ENCODE results near the gene RPL35.
"Not testable (repeated sequence)": the region's sequence is repeated elsewhere in the genome, so short reads cannot be mapped to it uniquely, and the experiment has no call there.

Gene RPL35

GRCh38 chr9:124853605-124854143, 8.1 kb downstream of the RPL35 start:
- H3K4me3 ChIP-seq (ENCODE audit: low read length): no peak overlapping the region
- no peak for TF ChIP-seq CTCF (IDR thresholded peaks at IDR 0.05; ENCODE audit: insufficient read depth, low read depth, low read length, missing control alignments)
- DNase-seq (ENCODE audit: low read depth): no peak

- TF ChIP-seq CTCF (IDR thresholded peaks at IDR 0.05; ENCODE audit: insufficient read depth, low read depth, low read length, missing control alignments): peak; percentile 68
- peak; percentile 66 for DNase-seq (ENCODE audit: low read depth)
- H3K4me3 ChIP-seq (ENCODE audit: low read length): peak within 1 kb of the TSS; percentile 39
Observed at GRCh38 chr9:124852829-124853531, 8.8 kb downstream of the RPL35 start, which contains the start of gene WDR38. TSS of gene WDR38 (plus strand) at chr9:124853460. CDS start at chr9:124853532, 72 bp downstream.

DNA sequence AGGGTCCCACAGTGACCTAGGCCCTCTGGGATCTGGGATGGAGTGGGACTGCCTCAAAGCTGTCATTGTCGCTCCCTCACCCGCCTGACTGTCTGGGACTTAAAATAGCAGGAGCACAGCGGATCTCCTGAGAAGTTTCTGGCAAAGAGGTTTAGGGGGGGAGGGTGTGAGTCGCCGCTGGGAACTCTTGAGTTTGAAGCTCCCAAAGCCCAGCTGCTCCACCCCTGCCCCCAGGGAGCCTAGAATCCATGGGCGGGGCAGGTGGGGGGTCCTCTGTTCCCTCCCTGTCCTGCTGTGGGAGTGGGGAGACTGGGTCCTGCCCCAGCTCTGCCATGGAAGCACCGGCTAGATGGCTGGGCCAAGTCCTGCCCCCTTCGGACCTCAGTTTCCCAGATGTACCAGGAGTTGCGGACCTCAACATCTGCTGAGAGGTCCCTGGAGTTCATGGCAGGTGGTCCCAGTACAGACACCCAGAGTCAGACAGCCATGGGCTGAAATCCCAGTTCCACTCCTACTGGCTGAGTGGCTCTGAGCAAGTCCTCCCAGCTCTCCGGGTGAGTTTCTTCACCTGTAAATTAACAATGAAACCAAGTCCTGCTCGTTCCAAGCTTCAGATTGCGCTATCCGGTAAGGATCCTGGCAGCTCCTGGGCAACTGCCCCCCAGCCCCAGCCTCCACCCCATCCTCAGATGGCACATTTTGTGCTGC, 9.5 kb downstream of the RPL35 start:
- DNase-seq (ENCODE audit: low read depth): no peak
- no peak overlapping the region for H3K4me3 ChIP-seq (ENCODE audit: low read length)
- no peak for TF ChIP-seq CTCF (IDR thresholded peaks at IDR 0.05; ENCODE audit: insufficient read depth, low read depth, low read length, missing control alignments)

DNA sequence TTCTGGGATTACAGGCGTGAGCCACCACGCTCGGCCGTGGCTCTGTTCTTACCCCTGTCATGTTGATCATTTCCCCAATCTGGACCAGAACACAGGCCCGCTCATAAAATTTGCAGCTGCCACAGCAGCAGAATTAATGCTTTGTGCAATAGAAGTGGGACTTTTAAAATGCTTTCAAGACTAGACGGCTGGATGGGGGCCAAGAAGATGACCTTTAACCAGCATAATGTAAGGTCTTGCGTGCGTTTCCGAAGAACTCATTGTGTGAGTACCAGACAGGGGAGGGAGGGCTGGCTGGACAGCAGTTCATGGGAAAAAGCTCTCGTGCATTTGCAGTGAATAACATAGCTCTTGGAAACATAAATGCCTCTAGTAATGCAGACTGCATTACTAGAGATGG, 12.0 kb downstream of the RPL35 start:
- DNase-seq (ENCODE audit: low read depth): no peak
- no peak overlapping the region for H3K4me3 ChIP-seq (ENCODE audit: low read length)
- no peak for TF ChIP-seq CTCF (IDR thresholded peaks at IDR 0.05; ENCODE audit: insufficient read depth, low read depth, low read length, missing control alignments)

DNA sequence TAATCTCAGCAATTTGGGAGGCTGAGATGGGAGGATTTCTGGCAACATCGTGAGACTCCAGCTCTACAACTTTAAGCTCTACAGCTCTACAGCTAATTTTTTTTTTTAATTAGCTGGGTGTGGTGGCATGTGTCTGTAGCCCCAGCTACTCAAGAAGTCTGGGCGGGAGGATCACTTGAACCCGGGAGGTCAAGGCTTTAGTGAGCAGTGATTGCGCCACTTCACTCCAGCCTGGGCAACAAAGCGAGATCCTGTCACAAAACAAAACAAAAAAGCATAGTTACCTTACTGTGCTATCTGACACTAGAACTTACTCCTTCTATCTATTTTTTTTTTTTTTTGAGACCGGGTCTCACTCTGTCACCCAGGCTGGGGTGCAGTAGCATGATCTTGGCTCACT, 14.8 kb downstream of the RPL35 start:
- TF ChIP-seq CTCF (IDR thresholded peaks at IDR 0.05; ENCODE audit: insufficient read depth, low read depth, low read length, missing control alignments): no peak
- H3K4me3 ChIP-seq (ENCODE audit: low read length): no peak overlapping the region
- DNase-seq (ENCODE audit: low read depth): no peak

DNA sequence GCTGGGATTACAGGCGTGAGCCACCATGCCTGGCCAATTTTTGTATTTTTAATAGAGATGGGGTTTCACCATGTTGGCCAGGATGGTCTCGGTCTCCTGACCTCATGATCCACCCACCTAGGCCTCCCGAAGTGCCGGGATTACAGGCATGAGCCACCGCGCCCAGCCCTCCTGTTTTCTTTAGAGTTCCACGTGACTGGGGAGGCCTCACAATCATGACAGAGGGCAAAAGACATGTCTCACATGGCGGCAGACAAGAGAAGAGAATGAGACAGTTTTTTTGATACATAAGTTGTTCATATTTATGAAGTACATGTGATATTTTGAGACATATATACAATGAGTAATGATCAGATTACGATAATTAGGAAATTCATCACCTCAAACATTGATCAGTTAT, 15.3 kb downstream of the RPL35 start:
- H3K4me3 ChIP-seq (ENCODE audit: low read length); DNase-seq (ENCODE audit: low read depth): not testable (repeated sequence)

- TF ChIP-seq CTCF (IDR thresholded peaks at IDR 0.05; ENCODE audit: insufficient read depth, low read depth, low read length, missing control alignments): no peak
- H3K4me3 ChIP-seq (ENCODE audit: low read length): no peak overlapping the region
- DNase-seq (ENCODE audit: low read depth): no peak
Observed at GRCh38 chr9:124844291-124844690, 17.5 kb downstream of the RPL35 start.
